GM18505 (cell line): ENCODE data around the gene HNRNPAB.
"Not testable (repeated sequence)": the region's sequence is repeated elsewhere in the genome, so short reads cannot be mapped to it uniquely, and the experiment has no call there.

Experiments
- ATAC-seq: cut with Tn5 transposase; IDR thresholded peaks from one replicate; pipeline ENCODE4 v1.9.1; 2021; ENCODE audit not compliant: unreplicated experiment
- POLR2A ChIP-seq: IDR thresholded peaks from 4 replicates; pipeline ENCODE4 v1.6.1; 2011; ENCODE audit warnings: borderline replicate concordance; ENCODE audit not compliant: insufficient read depth, insufficient read length; ENCODE audit errors: extremely low read depth

HNRNPAB gene

DNA sequence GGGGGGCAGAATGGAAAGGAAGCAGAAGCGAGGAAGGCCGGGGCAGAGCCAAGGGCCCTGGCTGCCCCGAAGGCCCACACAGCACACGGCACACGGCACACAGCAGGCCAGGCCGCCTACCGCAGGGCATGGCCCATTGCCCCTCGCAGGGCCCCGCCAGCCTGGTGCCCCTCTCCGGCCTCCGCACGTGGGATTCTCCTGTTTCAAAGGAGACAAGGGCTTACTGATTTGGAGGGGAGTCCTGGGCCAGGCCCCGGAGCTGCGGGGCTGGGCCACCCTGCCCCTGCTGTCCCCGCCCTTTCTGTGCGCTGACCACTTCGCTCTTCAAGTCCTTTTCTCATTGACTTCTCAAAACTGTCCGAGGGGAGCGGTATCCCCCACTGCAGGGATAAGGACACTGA lies 36.0 kb downstream of the HNRNPAB start:
- ATAC-seq, result no peak
- TF ChIP-seq POLR2A, result no peak

DNA sequence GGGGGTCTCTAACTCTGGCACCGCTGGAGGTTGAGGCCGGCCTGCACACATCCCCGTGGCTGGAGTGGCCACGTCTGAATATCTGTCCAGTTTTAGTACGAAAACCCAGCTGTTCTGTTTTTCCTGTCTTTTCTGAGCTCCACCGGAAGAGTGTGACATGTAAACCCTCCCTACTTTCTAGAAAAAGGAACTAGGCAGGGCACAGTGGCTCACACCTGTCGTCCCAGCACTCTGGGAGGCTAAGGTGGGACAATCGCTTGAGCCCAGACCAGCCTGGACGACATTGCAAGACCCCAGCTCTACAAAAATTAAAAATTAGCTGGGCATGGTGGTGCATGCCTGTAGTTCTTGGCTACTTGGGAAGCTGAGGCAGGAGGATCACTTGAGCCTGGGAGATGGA lies 36.4 kb downstream of the HNRNPAB start:
- no peak for ATAC-seq
- no peak for TF ChIP-seq POLR2A

DNA sequence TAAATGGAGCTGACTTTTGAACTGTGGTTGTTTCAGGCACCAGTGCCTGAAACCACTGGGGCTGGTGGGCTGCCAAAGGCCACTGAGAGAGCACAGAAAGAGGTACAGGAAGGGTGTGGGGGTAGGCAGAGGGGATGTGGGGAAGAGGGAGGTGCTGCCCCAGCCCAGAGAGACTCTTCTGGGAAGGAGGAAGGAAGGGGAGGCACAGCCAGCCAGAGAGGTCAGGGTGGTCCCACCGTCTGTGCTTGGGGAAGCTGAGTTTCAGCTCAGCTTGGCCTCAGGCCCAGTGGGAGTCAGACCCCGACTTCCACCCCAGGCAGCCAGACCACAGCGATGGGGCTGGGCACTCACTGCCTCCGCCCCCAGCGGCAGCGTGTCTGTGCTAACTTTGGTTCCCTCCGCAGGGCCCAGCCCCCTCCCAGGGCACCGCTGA lies 36.9 kb downstream of the HNRNPAB start:
- TF ChIP-seq POLR2A, result no peak
- no peak for ATAC-seq

DNA sequence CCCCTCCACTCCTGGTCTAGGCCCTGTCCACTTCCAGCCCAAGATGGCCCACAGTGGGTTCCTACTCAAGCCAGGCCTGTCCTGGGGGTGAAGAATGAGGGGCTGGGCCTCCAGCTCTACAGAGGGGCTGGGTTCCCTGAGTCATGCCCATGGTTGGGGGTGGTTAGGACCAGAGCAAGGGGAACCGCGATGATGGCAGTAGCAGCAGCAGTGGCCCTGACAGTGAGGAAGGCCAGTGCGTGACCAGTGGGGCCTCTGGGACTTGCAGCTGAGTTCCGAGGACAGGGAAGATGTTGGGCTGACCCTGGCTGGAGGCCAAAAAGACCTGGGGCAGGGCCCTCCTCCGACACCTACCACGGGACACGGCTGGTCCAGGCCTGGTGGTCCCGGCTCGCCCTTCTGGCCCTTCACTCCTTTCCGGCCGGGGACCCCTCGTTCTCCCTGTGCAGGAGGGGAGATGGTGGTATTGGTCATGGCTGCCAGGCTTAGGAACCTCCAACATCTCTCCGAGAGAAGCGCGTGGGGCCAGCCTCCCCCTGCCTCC lies 37.4 kb downstream of the HNRNPAB start:
- ATAC-seq, result no peak
- no peak for TF ChIP-seq POLR2A

DNA sequence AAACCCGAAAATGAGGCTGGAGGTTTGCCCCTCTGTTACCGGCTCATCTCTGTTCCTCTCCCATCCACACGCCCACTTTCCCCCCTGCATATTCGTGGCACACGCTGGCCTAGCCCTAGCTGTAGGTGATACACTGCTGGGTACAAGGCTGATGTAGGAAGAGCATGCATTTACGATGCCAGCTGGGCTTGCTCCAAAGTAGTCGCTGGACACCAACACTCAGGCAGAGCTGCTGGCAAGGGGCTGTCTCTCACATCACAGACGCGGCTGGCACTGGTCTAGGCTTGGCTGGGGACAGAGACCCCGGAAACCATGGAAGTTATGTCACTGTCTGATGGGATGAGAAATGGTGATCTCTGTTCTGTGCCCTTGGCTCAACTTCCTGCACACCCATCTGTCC lies 38.1 kb downstream of the HNRNPAB start:
- ATAC-seq, result no peak
- no peak for TF ChIP-seq POLR2A

DNA sequence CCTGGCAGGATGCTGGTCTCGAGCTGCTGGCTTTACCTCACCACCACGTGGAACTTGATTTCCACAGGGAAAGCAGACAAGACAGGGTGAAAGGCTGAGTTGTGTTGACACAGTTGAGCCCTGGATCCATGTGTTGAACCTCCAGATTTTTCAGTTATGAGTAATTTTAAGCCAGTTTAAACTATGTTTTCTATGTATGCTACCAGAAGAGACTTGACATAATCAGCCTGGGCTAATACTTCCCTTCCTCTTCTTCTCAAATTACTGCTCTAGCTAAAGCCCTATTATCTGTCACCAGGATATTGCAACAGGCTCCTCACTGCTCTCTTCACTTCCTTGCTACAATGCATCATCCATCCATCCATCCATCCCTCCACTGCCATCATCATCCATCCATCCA lies 40.2 kb downstream of the HNRNPAB start:
- ATAC-seq, result no peak
- no peak for TF ChIP-seq POLR2A

DNA sequence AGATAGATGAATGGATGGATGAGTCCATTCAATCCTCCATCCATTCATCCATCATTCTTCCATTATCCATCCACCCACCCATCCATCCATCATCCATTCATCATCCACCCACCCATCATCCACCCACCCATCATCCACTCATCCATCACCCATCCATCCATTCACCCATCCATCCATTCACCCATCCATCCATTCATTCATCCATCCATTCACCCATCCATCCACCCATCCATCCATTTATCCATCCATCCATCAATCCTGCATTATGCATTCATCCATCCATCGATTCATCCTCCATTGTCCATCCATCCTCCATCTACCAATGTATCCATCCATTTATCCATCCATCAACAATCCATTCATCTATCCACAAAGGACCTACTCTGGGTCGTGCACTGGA lies 41.1 kb downstream of the HNRNPAB start:
- TF ChIP-seq POLR2A, result no peak
- no peak for ATAC-seq

DNA sequence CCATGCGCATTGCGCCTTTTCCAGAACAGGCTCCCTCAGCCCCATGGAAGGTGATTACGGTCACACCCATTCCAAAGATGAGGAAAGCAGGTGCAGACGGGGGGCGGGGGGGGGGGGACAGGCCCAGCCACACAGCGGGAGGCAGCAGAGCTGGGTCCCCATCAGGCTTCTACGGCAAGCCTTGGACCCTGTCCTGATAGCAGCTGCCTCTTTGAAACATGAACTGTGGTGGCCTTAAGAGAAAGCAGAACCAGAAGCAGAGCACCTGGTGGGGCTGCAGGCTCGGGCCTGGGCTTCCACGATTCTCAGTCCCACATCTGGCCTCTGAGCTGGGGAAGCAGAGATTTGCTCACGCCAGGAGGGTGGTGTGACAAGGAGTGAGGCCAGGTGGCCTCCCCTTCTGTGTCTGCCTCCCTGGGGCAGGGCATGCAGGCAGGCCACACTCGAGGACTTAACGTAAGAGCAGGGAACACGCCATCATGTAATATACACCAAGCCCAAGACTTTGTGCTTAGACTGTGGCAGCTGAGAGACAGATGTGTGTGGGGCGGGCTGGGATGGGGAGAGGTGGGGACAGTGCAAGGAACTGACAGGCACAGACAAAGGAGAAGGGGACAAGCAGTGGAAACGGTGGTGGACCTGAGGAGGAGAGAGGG lies 42.4 kb downstream of the HNRNPAB start:
- TF ChIP-seq POLR2A, result no peak
- ATAC-seq, result no peak

DNA sequence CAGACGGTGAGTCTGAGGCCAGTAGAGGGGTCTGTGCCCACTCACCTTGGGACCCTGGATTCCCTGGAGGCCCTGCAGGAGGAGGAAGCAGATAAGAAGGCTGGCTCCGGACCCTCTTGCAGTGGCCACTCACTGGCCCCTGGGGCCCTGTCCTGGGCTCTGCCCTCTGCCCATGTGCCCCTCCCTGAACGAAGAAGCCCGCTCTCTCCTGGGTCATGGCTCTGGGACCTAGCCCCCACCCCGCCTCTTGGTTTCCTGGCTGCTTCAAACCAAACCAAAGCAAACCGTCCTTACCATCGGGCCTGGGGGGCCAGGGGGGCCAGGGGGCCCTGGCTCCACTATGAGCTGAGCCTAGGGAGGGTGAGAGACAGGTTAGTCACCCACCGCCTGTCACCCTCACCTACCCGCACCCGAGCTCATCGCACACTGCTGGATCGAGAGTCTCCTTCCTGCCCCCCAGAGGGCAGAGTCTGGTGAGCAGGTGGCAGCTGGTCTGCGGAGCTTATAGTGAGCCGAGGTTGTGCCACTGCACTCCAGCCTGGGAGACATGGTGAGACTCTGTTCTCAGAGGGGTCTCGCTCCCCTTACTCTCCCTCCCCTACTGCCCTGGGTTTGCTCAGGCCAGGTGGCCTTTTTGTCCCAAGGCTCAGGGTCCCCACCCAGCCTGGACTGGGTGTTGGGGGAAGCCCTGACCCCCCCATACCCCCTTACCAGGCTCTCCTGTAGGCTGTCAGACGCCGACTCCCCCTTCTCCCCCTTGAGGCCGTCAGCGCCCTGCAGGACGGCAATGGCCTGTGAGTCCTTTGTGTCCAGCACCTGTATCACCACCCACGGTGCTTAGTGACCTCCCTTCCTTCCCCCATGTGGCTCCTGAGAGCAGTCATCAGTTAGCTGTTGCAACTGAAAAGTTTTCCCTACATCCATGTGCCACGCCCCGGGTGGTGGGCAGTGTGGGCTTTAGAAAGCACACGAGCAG lies 43.4 kb downstream of the HNRNPAB start:
- no peak for ATAC-seq
- TF ChIP-seq POLR2A, result no peak

DNA sequence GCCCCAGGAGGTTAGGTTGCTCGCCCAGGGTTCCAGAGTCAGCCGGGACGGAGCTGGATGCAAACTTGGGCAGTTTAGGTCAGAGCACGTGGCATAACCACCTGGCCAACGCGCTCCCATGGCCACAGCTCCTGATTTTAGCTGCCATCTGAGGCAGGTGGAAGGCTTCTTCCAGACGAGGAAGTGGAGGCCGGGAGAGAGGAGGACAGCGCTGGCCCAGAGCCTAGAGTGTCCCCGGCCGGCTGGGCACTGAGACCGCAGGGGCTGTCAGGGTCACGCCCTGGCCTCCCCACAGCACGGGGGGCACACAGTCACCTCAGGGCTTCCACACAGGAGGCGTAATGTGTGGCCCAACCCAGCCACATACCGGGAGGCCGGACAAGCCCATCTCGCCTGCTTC lies 44.4 kb downstream of the HNRNPAB start:
- TF ChIP-seq POLR2A, result no peak
- ATAC-seq, result no peak

DNA sequence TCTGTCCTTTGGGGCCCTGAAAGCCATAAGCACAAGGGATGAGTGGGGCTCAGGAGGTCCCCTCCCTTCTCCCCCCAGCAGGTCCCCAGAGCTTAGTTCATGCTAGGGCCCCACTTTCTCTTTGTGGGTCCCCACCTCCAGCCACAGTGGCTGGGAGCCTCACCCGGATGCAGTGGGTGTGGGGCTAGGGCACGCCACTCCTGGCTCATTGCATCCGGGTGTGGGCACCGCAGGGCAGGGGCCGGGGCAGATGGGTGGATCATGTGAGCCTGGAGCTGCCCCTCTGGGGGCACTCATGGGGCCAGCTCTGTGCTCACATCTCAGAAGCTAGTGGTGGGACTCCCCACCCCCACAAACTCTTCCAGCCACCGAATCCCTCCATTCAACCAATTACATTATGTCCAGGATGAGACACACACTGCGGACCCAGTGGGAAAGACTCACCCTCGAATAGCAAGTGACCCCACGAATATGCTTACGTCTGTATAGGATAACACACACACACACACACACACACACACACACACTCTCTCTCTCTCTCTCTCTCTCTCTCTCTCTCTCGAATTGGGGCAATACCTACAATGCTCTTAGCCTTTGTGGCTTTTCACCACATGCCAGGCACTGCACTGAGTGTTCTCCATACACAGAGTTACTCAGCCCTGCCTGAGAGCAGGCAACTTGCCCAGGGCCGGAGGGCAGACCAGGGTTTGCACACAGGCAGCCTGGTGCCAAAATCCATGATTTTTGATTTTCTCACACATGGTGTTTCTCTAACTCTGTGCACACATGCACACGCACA lies 45.1 kb downstream of the HNRNPAB start:
- no peak for TF ChIP-seq POLR2A
- ATAC-seq, result no peak

DNA sequence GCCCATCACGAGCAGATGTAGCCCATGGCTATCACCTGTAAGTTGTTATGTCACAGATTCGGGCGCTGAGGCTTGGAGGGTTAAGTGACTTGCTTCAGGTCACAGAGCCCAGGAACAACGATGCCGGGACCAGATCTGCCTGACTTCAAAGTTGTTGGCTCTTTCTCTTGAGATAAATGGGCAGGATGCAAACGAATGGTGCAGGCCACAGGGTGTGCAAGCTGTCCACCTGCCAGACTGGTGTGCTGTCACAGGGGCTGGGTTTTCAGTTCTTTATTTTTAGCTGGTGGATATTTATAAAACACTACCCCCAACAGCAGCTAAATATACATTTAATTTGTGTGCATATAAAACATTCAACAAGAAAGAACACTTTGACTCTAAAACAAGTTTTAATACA lies 45.9 kb downstream of the HNRNPAB start:
- TF ChIP-seq POLR2A, result no peak
- ATAC-seq, result no peak

DNA sequence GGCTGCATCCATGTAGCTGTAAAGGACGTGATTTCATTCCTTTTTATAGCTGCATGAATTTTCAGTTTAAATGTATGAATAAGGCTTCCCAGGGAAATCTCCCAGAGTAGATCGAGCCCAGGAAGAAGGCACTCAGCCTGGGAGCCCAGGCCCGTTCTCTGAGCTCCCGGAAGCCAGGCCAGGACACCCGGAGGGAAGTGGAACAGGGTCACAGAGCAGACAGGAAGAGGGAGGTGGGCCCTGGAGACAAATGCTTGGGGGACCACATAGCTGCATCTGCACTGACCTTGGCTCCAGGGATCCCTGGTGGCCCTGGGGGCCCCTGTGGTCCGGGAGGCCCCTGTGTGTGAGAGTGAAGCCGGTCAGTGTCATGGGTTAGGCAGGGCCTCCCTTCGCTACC lies 47.9 kb downstream of the HNRNPAB start:
- no peak for TF ChIP-seq POLR2A
- ATAC-seq, result no peak

DNA sequence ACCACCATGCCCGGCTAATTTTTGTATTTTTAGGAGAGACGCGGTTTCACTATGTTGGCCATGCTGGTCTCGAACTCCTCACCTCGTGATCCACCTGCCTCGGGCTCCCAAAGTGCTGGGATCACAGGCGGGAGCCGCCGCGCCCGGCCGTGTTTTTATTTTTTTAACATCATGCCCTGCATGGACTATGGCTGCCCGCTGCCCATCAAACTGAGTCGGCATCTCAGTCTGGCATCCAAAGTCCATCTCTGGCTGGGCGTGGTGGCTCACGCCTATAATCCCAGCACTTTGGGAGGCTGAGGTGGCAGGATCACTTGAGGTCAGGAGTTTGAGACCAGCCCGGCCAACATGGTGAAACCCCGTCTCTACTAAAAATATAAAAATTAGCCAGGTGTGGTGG lies 49.3 kb downstream of the HNRNPAB start:
- not testable (repeated sequence) for ATAC-seq
